K562 (cell line): ENCODE measurements around the gene TRMU. TPM values are rescaled to one million over a fixed set of nuclear protein-coding genes. Genes with fewer than 3 reads are reported as not detected.
A peak's percentile ranks its signal among the peaks of the same experiment; 100 is the strongest.

Source experiments
- EP400 ChIP-seq: fragments of 450-650 bp; IDR thresholded peaks from 2 replicates; pipeline ENCODE4 v1.6.1; 2017; ENCODE audit warnings: antibody characterized with exemption, mild to moderate bottlenecking, moderate library complexity
- MYC ChIP-seq, 2 experiments: fragments of 250-450 bp in 1 of 2; sonication (Bioruptor Pico) in 1 of 2; IDR thresholded peaks; 2 replicates each; pipeline versions ENCODE4 v1.5.1 to v1.6.1; 2012 to 2021; ENCODE audit warnings: low read depth in 2 of 2, borderline replicate concordance in 1 of 2, improper control_type of control experiment in 1 of 2, low read length in 1 of 2, mild to moderate bottlenecking in 1 of 2, moderate library complexity in 1 of 2
- TEAD4 ChIP-seq, 2 experiments: sonication (generic) in 1 of 2; formaldehyde crosslinking in 1 of 2; IDR thresholded peaks; 2 replicates each; pipeline versions ENCODE4 v1.6.1 to v1.8.0; 2012 to 2022; ENCODE audit warnings: borderline replicate concordance in 1 of 2, inconsistent platforms in 1 of 2, low read length in 1 of 2, mild to moderate bottlenecking in 1 of 2, missing genetic modification reagents in 1 of 2
- ZNF785 ChIP-seq: fragments of 250-450 bp; sonication (Bioruptor Pico); IDR thresholded peaks from 2 replicates; pipeline ENCODE4 v1.4.0; 2020; ENCODE audit warnings: mild to moderate bottlenecking
- polyA plus RNA-seq, 8 experiments: library from polyadenylated mRNA; depleted of rRNA in 4 of 8; stranded (reverse) in 5 of 8; unstranded in 3 of 8; fragments of >200 nt; fragmentation: Nextera tagmentation in 2 of 8; fragmentation: Illumina TruSeq in 1 of 8; extraction: Ambion mirVana in 2 of 8; extraction: Trizol in 1 of 8; gene quantifications; 2 replicates each; pipeline versions ENCODE4 v1.2.1 to v1.2.3, GENCODE V29; 2011 to 2014; ENCODE audit warnings: inconsistent platforms in 1 of 8, missing spikeins in 1 of 8
- total RNA-seq, 7 experiments: library from RNA; depleted of rRNA in 6 of 7; stranded (reverse); fragments of >200 nt in 6 of 7; fragmentation: Illumina TruSeq in 2 of 7; extraction: Trizol in 2 of 7; gene quantifications; 2 replicates each; pipeline versions ENCODE4 v1.2.1 to v1.2.3, GENCODE V29; 2011 to 2021; ENCODE audit warnings: low replicate concordance in 1 of 7
- TF ChIP-seq, protein P1 (sequence below): fragments of 450-650 bp; IDR thresholded peaks from 2 replicates; pipeline ENCODE4 v1.7.1; 2018; ENCODE audit warnings: mild to moderate bottlenecking, low read depth; ENCODE audit not compliant: partially characterized antibody

Gene TRMU
- total and polyA plus RNA-seq, 9 of the 15 experiments (the other 6 are each of a cell fraction or from before 2014, with no cell fraction given) = 2.3 to 49.9 (median 35.3) TPM

DNA sequence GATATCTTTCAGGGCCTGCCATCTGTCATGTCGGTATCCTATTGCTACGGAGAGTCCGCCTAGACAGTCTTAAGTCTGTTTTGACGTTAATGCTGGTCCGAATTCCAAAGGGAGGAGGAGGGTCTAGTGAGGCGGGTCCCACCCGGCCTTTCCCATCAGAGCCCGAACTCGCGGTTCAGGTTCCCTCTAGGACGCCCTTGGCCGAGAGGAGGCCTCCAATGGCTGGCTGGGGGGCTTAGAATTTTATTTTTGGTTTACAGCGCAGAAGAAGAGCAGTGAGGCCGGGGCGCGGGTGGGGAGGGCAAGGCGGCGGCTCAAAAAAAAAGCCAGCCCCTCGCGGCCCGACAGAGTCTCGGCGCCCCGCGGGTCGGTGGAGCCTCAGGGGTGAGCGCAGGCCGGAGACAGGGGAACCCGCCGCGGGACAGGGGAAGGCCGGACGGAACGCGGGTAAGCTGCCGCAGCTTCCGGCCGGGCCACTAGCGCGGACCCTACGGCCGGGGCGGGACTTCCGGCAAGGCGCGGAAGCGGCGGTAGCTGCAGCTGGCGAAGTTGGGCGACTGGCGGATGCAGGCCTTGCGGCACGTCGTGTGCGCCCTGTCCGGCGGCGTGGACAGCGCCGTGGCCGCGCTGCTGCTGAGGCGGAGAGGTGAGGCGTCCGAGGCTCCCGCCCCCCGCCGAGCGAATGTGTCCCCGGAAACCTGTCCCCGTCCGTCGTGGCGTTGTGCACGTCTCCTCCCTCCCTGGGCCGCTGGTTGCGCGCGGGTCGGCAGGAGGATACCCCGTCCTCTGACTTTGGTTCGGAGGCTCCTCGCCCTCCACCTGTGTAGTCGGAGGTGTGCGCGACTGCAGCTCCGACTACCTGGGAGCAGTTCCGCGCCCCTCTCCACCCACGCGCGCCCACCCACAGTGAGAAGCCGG is at the start of gene TRMU (continued):
- peak; percentile 75 for TF ChIP-seq MYC (IDR thresholded peaks at IDR 0.05; ENCODE audit: low read depth, low read length)
- TF ChIP-seq MYC (CRISPR knock-in tag; IDR thresholded peaks at IDR 0.05; ENCODE audit: borderline replicate concordance, low read depth) = no peak
- TF ChIP-seq EP400 = peak; percentile 71; the same call in 1 of the 2 replicates
- 0 out of 2 replicates have a peak, but pooled peaks have one; percentile 9 for TF ChIP-seq TEAD4 (IDR thresholded peaks at IDR 0.05; ENCODE audit: low read length)
- no peak for TF ChIP-seq TEAD4 (CRISPR knock-in tag; IDR thresholded peaks at IDR 0.05; ENCODE audit: borderline replicate concordance)
- TF ChIP-seq, protein P1, sequence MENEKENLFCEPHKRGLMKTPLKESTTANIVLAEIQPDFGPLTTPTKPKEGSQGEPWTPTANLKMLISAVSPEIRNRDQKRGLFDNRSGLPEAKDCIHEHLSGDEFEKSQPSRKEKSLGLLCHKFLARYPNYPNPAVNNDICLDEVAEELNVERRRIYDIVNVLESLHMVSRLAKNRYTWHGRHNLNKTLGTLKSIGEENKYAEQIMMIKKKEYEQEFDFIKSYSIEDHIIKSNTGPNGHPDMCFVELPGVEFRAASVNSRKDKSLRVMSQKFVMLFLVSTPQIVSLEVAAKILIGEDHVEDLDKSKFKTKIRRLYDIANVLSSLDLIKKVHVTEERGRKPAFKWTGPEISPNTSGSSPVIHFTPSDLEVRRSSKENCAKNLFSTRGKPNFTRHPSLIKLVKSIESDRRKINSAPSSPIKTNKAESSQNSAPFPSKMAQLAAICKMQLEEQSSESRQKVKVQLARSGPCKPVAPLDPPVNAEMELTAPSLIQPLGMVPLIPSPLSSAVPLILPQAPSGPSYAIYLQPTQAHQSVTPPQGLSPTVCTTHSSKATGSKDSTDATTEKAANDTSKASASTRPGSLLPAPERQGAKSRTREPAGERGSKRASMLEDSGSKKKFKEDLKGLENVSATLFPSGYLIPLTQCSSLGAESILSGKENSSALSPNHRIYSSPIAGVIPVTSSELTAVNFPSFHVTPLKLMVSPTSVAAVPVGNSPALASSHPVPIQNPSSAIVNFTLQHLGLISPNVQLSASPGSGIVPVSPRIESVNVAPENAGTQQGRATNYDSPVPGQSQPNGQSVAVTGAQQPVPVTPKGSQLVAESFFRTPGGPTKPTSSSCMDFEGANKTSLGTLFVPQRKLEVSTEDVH = peak; percentile 88
- TF ChIP-seq ZNF785 (CRISPR knock-in tag) = no peak
